Measurements from ENCODE around the gene UROC1. TPM values are rescaled to one million over a fixed set of nuclear protein-coding genes. Genes with fewer than 3 reads are reported as not detected.

The UROC1 gene
- total RNA-seq, 1 experiment from 2014 or later = 0.02 TPM

DNA sequence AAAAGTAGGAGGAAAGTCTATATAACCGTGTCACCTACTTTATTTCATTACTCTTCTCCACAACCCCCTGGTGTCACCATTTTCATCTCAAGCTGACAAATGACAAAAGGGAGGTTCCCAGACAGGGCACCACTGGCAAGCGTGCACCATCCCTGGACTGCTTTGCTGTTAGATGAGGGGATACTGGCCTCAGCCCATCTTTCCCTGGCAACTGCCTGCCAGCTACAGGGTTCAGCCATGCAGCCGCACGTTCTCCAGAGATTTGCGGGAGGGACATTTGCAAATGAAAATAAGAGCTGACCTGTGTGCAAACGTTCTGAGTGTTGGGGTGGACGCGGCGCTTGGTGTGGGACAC is 660 bp downstream of the UROC1 start:
- DNase-seq (ENCODE audit: low read depth) = no peak

DNA sequence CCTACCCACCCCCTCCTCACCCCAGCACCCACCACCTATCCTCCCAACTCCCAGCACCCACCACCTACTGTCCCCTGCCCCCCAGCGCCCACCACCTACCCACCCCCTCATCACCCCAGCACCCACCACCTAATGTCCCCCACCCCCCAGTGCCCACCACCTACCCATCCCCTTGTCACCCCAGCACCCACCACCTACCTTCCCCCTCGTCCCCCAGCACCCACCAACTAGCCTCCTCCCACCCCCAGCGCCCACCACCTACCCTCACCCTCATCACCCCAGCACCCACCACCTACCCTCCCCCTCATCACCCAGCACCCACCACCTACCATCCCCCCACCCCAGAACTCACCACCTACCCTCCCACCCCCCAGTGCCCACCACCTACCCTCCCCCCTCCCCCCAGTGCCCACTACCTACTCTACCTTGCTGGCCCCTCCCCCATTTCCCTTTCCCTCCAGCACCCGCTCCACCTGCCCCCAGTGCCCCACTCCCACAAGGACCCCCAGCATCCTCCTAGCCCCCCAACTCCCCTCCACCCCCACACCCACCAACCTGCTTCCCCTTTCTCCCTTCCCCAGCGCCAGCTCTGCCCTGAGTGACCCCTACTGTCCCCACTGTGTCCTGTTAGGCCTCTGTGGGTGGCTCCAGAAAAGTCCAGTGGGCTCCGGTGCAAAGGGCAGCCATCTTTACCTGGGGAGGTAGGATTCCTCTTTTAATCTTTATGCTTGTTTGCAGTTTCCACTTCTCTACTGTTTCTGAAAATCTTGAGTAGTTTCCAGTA is 1.2 kb downstream of the UROC1 start:
- no peak for DNase-seq (ENCODE audit: low read depth)

DNA sequence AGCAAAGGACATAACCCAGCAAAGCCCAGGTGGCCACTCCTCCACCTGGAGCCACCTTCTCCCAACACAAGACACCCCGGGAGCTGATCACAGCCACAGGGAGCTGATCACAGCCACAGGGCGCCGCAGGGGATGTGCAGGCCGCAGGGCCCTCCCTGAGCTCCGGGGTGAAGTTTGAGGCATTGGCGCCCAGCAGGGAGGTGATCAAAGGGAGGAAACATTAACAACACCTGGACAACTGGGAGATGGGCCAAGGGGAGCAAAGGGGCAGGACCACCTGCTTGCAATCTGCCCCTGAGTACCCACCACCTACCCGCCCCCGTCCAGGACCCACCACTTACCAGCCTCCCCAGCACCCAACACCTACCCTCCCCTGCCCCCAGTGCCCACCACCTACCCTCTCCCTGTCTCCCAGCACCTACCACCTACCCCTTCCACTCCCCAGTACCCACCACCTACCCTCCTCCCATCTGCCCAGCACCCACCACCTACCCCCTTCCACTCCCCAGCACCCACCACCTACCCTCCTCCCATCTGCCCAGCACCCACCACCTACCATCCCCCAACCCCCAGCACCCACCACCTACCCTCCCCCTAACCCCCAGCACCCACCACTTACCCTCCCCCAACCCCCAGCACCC is 2.4 kb downstream of the UROC1 start:
- DNase-seq (ENCODE audit: low read depth) = no peak

DNA sequence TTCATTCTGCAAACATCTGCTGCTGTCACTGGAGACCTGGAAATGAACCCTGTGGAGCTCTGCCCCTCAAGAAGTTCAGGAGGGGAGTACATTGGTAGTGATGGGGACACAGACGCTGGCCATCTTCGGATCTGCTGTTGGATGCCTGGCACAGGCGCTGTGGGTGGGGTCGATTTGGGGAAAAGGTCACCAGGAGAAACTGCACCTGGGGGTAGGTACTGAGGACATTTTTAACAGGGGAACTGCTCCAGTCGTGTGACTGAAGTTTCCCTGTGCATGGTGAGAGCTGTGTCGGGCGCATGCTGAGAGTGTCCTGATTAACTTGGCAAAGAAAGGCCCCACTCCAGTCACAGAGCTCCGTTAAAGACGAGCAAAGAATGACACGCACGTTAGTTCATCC is 3.4 kb downstream of the UROC1 start:
- DNase-seq (ENCODE audit: low read depth) = no peak

DNA sequence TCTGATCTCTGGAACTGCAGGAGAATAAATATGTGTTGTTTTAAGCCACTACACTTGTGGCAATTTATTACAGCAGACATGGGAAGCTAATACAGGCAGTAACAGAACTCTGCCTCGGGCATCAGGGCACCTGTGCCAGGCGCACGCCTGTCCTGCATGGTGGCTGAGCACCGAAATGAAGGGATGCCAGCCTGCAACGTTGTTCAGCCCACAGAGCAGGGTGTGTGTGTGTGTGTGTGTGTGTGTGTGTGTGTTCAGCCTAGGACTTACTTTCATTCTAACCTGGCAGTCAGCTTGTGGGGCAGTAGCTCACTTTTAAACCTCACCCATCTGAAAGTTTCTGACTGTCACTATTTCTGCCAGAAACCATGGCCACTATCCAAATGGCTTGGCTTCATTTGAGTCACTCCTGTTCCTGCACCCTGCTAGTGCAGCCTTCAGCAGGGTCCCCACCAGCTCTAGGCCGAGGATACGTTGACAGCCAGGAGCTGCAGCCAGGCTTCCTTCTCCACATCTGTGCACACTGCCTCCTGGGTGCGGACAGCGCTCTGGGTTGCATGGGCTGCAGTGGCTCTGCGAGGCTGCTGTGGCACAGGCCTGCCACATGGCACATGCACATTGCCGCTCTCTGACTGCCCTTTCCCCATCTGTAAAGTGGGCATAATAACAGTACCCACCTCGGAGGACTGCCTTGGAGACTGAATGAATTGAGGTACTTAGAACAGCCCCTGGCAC is 4.5 kb downstream of the UROC1 start:
- DNase-seq (ENCODE audit: low read depth) = no peak

DNA sequence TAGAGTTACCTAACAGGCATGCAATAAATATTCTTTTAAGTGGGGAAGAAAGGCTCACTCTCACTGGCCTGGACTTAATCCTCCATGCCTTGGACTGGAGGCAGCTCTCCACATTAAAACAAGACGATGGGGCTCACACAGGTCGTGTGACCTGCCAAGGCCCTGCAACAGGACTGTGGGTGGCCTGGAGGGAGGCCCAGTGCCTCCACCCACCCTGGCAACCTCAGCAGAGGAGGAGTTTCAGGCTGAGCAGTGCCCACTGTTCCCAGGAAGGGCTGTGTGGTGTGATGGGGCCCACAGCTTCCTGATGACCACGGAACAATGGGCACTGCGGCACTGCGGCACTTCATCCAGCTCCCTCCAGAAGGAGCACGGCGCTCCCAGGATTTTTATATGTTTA is 5.5 kb downstream of the UROC1 start:
- DNase-seq (ENCODE audit: low read depth) = no peak

DNA sequence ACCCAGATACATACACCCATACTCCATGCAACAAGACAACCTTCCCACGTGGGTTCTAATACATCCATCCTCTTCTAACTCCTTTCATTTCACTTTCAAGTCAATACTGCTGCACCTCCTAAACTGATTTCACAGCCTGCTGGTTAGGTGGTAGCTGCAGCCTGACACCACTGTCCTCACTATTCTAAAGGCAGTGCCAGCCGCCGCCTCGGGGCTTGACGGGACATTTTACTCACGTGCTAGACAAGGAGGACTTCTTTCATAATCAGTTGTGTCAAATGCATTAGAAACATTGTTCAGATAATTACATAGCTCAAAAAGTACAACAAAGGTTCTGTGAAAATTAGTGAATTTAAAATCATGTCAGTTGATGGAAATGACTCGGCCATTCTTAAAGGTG is 6.3 kb downstream of the UROC1 start:
- DNase-seq (ENCODE audit: low read depth) = no peak

DNA sequence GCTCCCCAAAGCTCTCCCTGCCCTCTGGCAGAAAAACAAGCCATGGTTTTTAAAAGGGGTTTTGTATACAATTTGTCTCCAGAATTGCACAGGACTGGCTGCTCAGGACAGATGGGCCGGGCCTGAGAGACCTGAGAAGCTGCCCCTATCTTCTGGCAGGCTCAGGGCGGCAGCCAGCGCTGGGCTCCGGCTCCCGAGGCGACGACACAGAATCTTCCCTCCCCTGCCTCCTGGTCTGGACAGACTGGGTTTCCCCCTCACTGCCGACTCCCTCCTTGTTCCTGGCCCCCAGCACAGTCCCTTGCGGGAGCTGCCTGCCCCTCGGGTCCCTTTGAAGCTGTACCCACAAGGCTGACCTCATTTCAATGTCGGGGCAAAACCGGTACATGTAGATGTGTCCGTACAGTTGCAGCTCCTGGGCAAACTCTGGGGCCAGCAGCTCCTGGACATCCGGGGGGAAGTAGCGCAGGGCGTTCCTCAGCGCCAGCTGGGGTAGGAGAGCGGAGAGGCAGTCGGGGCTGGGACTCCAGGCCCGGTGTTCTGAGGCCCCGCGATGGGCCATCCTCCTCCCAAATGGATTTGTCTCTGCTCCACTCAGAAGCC is 7.2 kb downstream of the UROC1 start:
- no peak for DNase-seq (ENCODE audit: low read depth)

DNA sequence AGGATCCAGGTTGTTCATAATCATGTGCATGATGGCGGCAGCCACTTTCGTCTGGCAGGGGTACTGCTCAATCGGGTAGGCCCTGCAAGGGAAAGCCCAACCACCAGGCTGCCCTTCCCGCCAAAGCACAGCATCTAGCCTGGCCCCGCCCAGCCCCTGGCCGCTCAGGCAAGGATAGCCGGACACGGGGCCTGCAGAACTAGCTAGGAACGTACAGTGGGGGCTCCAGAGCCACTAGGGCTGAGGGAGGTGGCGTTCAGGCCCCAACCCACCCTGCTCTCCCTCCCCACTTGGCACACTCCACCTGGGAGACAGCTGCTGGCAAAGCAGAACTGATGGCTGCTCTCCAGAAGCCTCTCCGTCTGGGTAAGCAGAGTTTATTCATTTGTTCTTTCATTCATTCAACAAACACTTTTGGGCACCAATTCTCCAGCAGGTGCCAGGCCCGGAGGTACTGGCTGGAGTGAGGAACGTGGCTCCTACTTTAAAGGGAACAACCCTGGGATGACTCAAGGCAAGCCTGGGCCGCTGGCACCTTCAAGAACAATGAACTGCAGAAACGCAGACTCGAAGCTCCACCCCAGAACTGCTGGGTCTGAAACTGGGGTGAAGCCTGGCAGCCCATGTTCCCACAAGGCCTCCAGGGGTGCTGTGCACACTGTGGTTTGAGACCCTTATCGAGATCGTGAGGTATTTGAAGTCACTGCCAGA is 7.8 kb downstream of the UROC1 start:
- DNase-seq (ENCODE audit: low read depth) = peak; percentile 34

DNA sequence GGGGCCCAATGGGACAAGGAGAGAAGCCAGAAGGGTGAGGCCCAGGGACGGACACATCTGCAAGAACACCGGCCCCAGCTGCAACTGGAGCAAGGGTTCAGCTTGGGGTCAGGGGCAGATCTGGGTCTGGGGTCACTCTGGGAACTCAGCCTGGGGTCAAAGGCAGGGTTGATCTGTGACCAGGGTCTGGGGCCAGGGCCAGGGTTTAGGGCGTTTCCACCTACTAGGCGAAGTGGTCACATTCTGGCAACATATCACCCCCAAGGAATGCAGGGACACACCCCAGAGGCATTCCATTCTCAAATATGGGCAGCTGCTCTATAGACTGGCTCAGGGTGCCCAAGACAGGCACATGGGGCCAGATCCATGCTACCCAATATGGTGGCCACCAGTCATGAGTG is 9.0 kb downstream of the UROC1 start:
- peak; percentile 55 for DNase-seq (ENCODE audit: low read depth)

DNA sequence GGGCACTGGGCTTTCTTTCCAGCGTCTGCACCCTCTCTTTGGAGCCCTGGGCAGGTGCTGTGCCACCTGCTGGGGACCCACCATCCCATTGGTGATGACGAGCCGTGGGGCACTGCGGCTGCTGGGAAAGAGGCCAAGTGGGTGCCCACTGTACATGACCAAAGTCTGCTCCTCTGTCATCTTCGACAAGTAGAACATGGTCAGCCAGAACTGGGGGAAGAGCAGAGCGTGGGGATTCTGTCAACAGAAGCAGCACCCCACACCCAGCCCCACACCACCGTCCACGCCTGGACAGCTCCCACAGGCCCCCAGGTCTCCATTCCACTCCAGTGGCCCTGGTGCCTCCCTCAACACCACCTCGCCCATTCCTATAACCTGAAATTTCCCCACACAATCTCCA is 9.7 kb downstream of the UROC1 start:
- DNase-seq (ENCODE audit: low read depth) = no peak

DNA sequence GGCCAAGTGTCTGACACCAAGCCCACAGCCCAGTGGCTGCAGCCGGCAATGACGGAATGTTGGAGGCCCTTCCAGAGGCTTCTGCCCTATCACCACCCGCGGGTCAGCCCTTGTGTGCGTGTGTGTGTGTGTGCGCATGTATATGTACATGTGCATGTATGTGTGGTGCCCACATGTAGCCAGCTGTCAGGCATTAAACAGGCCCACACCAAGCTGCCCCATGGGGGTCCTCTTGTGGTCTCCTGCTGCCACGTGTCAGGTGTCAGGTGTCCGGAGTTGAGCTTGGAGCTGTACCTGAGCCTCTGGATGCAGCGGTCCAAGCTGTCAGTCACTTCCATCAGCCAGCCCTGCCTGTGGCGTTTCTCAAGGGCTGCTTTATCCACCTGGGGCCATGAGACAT is 13.9 kb downstream of the UROC1 start:
- DNase-seq (ENCODE audit: low read depth) = no peak

DNA sequence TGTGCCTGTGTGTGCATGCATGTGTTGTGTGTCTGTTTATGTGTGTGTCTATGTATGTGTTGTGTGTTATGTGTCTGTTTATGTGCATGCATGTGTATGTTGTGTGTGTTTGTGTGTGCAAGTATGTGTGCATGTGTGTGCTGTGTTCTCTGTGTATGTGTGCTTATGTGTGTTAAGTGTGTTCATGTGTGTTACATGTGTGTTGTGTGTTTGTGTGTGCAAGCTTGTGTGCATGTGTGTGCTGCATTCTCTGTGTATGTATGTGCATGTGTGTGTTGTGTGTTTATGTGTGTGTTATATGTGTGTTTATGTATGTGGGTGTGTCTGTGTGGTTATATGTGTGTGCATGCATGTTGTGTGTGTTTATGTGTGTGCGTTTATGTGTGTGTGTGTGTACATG is 14.9 kb downstream of the UROC1 start:
- DNase-seq (ENCODE audit: low read depth) = no peak

DNA sequence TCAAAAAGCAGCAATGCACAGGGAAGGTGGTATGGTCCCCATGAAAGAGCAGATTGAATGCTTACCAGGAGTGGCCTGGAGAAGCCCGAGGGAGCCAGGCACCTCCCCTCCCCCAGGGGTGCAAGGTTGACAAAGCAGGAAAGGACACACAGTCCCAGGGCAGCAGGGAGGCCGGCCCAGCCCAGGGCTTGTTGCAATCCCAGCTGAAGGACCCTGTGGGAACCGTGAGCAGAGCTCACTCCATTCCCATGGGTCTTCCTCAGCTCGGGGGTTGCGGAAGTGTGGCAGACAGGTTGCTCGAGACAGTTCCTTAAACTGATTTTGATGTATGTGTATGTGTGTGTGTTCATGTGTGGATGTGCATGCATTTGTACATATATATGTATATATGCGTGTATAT is 15.8 kb downstream of the UROC1 start:
- DNase-seq (ENCODE audit: low read depth) = no peak

DNA sequence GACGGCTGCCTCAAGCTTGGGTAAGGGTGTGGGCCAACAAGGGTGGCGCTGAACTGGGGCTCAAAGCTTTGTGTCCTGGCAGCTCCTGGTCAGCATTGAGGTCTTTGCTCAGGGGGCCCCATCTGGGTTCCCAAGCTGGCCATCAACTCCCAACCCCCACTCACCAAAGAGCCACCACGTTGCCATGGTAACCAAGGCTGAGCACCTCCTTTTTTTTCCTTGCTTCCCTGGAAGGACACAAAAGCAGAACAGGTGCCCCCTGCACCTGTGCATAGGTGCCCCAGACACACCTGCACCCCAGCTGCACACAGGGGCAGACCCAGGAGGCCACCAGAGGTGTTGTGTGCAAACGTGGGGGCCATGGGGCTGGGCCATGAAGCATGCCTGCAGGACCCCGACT is 16.5 kb downstream of the UROC1 start:
- no peak for DNase-seq (ENCODE audit: low read depth)

DNA sequence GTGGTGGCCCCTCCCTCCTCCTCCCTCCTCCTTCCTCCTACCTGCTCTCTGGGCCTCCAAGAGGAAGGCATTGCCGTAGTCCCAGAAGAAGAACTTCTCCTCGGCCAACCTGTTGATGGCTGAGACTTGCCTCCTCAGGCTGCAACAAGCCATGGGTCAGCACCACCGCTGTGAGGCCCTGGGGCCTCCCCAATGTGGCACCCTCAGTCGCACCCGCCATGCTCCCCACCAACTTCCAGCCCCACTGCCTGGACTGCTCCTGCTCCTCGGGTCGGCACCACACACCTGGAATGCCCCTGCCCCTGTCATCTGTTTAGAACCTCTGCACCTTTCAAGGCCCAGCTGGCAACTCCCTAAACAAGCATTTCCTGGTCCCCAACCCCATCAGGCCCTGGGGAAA is 17.6 kb downstream of the UROC1 start:
- DNase-seq (ENCODE audit: low read depth) = no peak

DNA sequence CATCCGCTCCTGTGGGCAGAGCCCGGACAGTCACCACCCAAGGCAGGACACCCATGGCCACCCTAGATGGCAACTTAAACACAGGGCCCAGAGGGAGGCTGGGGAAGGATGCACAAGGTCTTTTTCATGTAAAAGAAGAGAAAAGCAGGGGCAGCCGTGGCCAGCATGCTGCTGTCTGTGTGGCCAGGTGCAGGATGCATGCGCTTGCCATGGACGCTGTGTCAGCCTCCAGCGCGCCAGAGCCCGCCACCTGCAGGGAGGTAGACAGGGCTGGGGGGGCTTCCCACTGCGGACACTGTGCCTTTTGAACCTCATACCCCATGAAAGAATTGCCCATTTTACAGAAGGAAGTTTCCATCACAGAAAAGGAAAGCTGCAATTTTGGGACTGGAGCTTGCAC is 18.2 kb downstream of the UROC1 start:
- DNase-seq (ENCODE audit: low read depth) = no peak

DNA sequence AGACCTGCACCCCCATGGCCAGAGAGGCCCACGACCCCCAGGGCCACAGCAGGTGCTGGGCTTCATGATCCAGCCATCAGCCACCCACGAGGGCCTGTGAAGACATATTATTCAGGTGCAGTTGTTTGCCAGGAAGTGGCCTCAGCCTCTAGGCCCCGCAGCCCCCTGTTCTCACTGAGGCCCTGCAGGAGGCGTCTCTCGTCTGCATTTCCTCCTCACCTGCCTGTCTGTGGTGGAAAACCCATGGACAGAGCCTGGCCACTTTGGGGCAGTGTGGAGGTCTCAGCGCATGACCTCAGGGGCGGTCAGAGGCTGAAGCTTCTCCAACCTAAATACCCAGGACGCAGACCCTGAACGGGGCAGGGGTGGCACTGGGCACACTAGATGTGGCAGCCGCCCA is 18.6 kb downstream of the UROC1 start:
- no peak for DNase-seq (ENCODE audit: low read depth)

DNA sequence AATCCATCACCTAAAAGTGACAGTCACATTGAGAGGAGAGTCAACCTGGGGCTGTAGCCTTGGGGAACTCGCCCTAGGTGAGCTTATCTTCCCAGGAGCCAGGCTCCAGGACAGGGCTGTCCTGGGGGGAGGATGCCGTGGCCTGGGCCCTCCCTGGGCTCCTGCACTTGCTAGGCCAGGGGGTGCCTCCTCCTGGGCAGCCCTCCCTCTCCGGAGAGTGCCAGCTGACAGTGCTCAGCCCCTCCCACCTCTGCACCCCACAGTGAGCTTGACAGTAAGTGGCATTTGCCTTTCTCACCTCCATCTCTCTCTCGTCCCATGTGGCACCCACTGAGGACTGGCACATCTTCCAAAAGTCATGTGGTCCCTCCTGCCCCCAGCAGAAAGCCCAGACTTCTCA is 19.1 kb downstream of the UROC1 start:
- no peak for DNase-seq (ENCODE audit: low read depth)

DNA sequence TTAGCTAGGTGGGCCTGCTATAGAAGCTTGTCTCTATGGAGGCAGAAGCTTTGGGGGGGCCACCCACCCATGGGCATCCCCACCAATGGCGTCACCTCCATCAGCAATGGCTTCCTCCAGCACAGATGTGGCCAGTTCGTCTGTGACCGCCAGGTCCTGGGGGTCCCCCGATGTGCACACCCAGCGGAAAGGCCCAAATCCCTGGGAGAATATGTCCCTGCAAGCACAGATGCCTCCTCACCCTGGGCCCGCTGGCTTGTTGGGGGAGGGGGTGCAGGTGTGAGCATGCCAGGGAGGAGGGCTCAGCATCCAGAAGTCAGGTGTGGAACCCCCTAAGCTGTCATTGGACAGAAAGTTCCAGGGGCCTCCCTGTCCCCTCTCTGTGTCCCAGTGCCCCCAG is 19.6 kb downstream of the UROC1 start:
- DNase-seq (ENCODE audit: low read depth) = no peak

DNA sequence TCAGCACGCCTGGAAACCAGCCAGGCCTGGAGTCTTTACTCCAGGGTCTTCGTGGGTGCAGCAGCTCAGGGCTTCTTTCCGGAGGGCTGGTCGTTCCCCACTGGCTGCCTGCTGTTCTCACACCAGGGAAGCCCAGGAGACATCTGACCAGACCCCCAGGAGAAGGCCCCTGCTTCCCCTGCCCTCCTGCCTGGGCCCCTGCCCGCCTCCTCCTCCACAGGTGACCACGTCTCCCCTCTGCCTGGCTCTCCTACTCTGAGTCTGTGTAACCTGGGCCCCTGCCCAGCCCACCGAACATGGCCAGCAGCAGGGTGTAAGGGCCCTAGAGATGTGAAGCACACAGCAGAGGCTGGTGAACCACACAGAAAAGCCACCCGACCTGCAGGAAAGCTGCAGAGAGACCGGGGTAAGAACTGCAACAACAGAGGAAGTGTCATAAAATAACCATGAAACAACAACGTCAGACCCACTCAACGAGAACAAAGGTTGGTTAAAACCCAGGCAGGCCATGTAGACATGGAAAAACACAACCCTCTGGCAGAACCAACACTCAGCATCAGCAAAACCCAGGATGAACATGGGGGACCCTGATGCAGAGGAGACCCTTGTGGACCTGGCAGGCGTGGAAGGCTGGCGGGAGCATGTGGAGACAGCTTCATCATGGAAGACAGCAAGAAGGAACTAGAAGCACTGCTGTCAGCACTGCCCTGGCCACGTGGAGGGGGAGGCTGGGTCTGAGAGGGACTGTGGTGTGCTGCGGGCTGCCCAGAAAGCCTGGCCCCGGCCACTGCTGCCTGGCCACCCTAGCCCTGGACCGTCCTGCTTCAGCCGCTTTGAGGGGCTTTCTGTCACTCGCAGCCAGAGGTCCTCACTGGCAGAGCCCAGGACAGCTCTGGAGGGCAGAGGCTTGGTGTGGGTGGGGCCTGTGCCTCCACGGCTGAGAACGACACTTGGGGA is 20.4 kb downstream of the UROC1 start:
- DNase-seq (ENCODE audit: low read depth) = no peak

Measured in M059J (cell line).